ENCODE results near the gene TNFRSF1A.

The TNFRSF1A gene

DNA sequence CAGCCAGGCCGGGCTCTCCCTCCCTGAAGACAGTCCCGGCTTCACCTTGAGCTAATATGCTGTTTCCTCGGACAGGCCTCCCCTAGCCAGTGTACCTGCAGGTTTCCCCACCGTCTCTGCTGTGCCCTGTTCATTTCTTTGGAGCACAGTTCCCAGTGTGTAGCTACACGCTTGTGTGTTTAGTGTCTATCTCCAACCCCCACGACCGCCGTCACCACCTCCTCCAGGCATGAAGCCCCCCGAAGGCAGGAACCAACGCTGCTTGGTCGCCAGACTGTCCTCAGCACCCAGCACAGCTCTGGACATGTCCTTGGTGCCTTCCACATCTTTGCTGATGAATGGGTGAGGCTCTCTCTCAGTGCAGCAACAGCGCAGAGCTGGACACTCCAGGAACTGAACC is 57.6 kb downstream of the TNFRSF1A start:
- no peaks in the 10 kb centered on the region for H3F3A ChIP-seq (ENCODE audit: low read depth)
- no peaks in the 10 kb centered on the region for H3K9me2 ChIP-seq (replicated peaks; ENCODE audit: low read depth, low read length)
- no peaks in the 10 kb centered on the region for H3K79me2 ChIP-seq (ENCODE audit: insufficient read depth, low read length)
- TF ChIP-seq, protein P1, sequence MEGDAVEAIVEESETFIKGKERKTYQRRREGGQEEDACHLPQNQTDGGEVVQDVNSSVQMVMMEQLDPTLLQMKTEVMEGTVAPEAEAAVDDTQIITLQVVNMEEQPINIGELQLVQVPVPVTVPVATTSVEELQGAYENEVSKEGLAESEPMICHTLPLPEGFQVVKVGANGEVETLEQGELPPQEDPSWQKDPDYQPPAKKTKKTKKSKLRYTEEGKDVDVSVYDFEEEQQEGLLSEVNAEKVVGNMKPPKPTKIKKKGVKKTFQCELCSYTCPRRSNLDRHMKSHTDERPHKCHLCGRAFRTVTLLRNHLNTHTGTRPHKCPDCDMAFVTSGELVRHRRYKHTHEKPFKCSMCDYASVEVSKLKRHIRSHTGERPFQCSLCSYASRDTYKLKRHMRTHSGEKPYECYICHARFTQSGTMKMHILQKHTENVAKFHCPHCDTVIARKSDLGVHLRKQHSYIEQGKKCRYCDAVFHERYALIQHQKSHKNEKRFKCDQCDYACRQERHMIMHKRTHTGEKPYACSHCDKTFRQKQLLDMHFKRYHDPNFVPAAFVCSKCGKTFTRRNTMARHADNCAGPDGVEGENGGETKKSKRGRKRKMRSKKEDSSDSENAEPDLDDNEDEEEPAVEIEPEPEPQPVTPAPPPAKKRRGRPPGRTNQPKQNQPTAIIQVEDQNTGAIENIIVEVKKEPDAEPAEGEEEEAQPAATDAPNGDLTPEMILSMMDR (conservative IDR thresholded peaks at IDR 0.05; ENCODE audit: low read length) = no peak
- no peak for TF ChIP-seq EZH2phosphoT487 (IDR thresholded peaks at IDR 0.05; ENCODE audit: borderline replicate concordance)
- H3K27me3 ChIP-seq (ENCODE audit: insufficient read depth, low read length, poor library complexity, severe bottlenecking) = no peaks in the 10 kb centered on the region
- no peaks in the 10 kb centered on the region for H3K9me3 ChIP-seq (ENCODE audit: insufficient read depth, low read depth, low read length)
- no peak overlapping the region for H3K4me2 ChIP-seq (ENCODE audit: low read depth, low read length, poor library complexity, severe bottlenecking)
- H3K4me1 ChIP-seq (ENCODE audit: insufficient read depth, low read length, poor library complexity, severe bottlenecking) = peaks cover 2% of the 10 kb centered on the region
- no peaks in the 10 kb centered on the region for H3K36me3 ChIP-seq (ENCODE audit: insufficient read depth, low read length)
- H2AFZ ChIP-seq (ENCODE audit: low read length) = peak overlapping the region; percentile 38; the same call in 1 of the 2 replicates
- no peak overlapping the region for H3K4me3 ChIP-seq (ENCODE audit: low read length, poor library complexity, severe bottlenecking)
- no peaks in the 10 kb centered on the region for H4K20me1 ChIP-seq (ENCODE audit: insufficient read depth, low read length, poor library complexity, severe bottlenecking)
- H3K9ac ChIP-seq (ENCODE audit: low read depth, low read length, poor library complexity, severe bottlenecking) = no peak overlapping the region

DNA sequence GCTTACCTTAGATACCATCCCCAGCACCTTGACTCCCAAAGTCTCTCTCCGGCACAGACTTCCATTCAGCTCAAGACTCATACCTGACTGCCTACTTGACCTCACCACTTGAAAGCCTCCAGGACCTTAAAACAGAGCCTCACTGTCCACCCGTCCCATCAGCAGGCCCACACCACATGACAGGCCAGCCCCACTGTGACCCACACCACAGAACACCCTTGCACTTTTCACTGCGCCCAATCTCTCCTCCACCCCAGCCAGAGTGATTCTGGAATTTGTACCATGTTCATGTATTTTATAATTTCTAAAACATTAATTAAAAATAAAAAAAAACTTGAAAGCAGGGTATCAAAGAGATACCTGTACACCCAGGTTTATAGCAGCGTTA is 59.4 kb downstream of the TNFRSF1A start:
- Histone ChIP-seq H3K4me3 (ENCODE audit: low read length, poor library complexity, severe bottlenecking) (no peak overlapping the region), H3K9me3 (ENCODE audit: insufficient read depth, low read depth, low read length) (no peaks in the 10 kb centered on the region), H2AFZ (ENCODE audit: low read length) (no peak overlapping the region), H4K20me1 (ENCODE audit: insufficient read depth, low read length, poor library complexity, severe bottlenecking) (no peaks in the 10 kb centered on the region), H3K4me1 (ENCODE audit: insufficient read depth, low read length, poor library complexity, severe bottlenecking) (peaks cover 7% of the 10 kb centered on the region), H3K9ac (ENCODE audit: low read depth, low read length, poor library complexity, severe bottlenecking) (no peak overlapping the region), H3F3A (ENCODE audit: low read depth) (no peaks in the 10 kb centered on the region), H3K9me2 (replicated peaks; ENCODE audit: low read depth, low read length) (no peaks in the 10 kb centered on the region), H3K79me2 (ENCODE audit: insufficient read depth, low read length) (no peaks in the 10 kb centered on the region), H3K27me3 (ENCODE audit: insufficient read depth, low read length, poor library complexity, severe bottlenecking) (no peaks in the 10 kb centered on the region), H3K4me2 (ENCODE audit: low read depth, low read length, poor library complexity, severe bottlenecking) (no peak overlapping the region), H3K36me3 (ENCODE audit: insufficient read depth, low read length) (no peaks in the 10 kb centered on the region)
- no peak for TF ChIP-seq EZH2phosphoT487 (IDR thresholded peaks at IDR 0.05; ENCODE audit: borderline replicate concordance)
- TF ChIP-seq, protein P1 (conservative IDR thresholded peaks at IDR 0.05; ENCODE audit: low read length) = no peak

DNA sequence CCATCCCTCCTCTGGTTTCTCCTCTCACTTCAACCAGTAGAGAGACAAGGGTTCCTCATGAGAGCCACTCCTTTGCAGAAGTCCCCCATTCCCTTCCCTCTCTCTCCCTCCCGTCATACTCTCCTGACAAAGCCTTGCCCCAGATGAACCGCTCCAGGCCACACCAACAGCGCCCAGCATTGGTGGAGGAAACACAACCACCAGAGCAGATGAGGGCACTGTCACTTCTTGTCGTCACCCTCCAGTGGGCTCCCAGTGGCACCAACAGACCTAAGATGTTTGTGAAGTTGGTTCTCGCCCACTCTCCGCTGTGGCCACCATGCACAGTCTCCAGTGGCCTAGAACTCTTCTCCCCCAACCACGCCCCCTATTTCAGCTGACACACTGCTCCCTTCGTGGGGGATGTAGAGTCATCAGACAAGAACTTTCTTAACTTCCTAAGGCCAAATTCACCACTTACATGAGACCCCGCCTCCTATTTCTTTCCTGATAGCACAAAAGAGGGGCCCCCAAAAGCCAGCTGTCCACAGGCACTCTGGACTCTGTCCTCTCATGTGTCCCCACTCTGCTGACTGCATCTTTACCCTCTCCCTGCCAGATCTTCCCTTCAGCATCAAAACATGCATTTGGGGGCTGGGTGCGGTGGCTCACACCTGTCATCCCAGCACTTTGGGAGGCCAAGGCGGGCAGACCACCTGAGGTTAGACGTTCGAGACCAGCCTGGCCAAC is 60.6 kb downstream of the TNFRSF1A start:
- H2AFZ ChIP-seq (ENCODE audit: low read length) = no peak overlapping the region
- no peak for TF ChIP-seq EZH2phosphoT487 (IDR thresholded peaks at IDR 0.05; ENCODE audit: borderline replicate concordance)
- TF ChIP-seq, protein P1 (conservative IDR thresholded peaks at IDR 0.05; ENCODE audit: low read length) = no peak
- no peaks in the 10 kb centered on the region for H3F3A ChIP-seq (ENCODE audit: low read depth)
- H3K4me3 ChIP-seq (ENCODE audit: low read length, poor library complexity, severe bottlenecking) = no peak overlapping the region
- H4K20me1 ChIP-seq (ENCODE audit: insufficient read depth, low read length, poor library complexity, severe bottlenecking) = no peaks in the 10 kb centered on the region
- H3K4me2 ChIP-seq (ENCODE audit: low read depth, low read length, poor library complexity, severe bottlenecking) = no peak overlapping the region
- H3K36me3 ChIP-seq (ENCODE audit: insufficient read depth, low read length) = no peaks in the 10 kb centered on the region
- H3K79me2 ChIP-seq (ENCODE audit: insufficient read depth, low read length) = no peaks in the 10 kb centered on the region
- H3K9ac ChIP-seq (ENCODE audit: low read depth, low read length, poor library complexity, severe bottlenecking) = no peak overlapping the region
- H3K4me1 ChIP-seq (ENCODE audit: insufficient read depth, low read length, poor library complexity, severe bottlenecking) = peaks cover 7% of the 10 kb centered on the region
- H3K27me3 ChIP-seq (ENCODE audit: insufficient read depth, low read length, poor library complexity, severe bottlenecking) = no peaks in the 10 kb centered on the region
- H3K9me3 ChIP-seq (ENCODE audit: insufficient read depth, low read depth, low read length) = no peaks in the 10 kb centered on the region
- H3K9me2 ChIP-seq (replicated peaks; ENCODE audit: low read depth, low read length) = no peaks in the 10 kb centered on the region

Measured in Loucy (cell line).